ENCODE measurements around the gene SLC26A9. TPM values are rescaled to one million over a fixed set of nuclear protein-coding genes. Genes with fewer than 3 reads are reported as not detected.

The SLC26A9 gene
- polyA plus RNA-seq, 1 of the 3 experiments (the other 2 are of a cell fraction) = not detected

- H3K36me3 ChIP-seq (replicated peaks in 1 of 2; ENCODE audit: control insufficient read depth in 1 of 2, insufficient read depth in 2 of 2, low read length in 1 of 2) = no peaks in the 10 kb centered on the region
- H3K4me2 ChIP-seq = no peak overlapping the region
- ChIA-PET CTCF (interaction anchor here (0.8 to 22.3 kb wide), 4 partner anchors 15 to 44 kb away, joined by 3 to 197 read pairs (median 4); no protein-coding TSS in a partner anchor), POLR2A (no interaction called here)
- H2AFZ ChIP-seq (ENCODE audit: low read depth) = no peak overlapping the region
- no peaks in the 10 kb centered on the region for H3F3A ChIP-seq (replicated peaks; ENCODE audit: insufficient read depth)
- 10% methylated on average over 2 of the region's 6 CpGs for WGBS (ENCODE audit: low lambda C conversion rate)
- H4K20me1 ChIP-seq (ENCODE audit: insufficient read depth) = no peaks in the 10 kb centered on the region
- no peaks in the 10 kb centered on the region for H3K9me3 ChIP-seq
- TF ChIP-seq RCOR1 (IDR thresholded peaks at IDR 0.05; ENCODE audit: low read length) (no peak), CHD2 (IDR thresholded peaks at IDR 0.05; ENCODE audit: low read length, partially characterized antibody) (no peak), ZBTB33 (IDR thresholded peaks at IDR 0.05; ENCODE audit: borderline replicate concordance, low read depth) (no peak), YY1 (IDR thresholded peaks at IDR 0.05; ENCODE audit: low read depth) (no peak), TEAD4 (IDR thresholded peaks at IDR 0.05; ENCODE audit: borderline replicate concordance, insufficient read depth) (no peak), POLR2AphosphoS5 (IDR thresholded peaks at IDR 0.05; ENCODE audit: low read depth, low read length) (no peak)
- H3K27me3 ChIP-seq (ENCODE audit: insufficient read depth) = peaks cover 21% of the 10 kb centered on the region; the same call in 1 of the 2 replicates
- no peak for DNase-seq
- H3K9me2 ChIP-seq = no peaks in the 10 kb centered on the region
- no peak overlapping the region for H3K9ac ChIP-seq
- H3K27ac ChIP-seq (ENCODE audit: low read depth in 2 of 2, low read length in 1 of 2) = no peak overlapping the region
- H3K4me3 ChIP-seq (ENCODE audit: low read depth in 2 of 2, low read length in 1 of 2) = no peak overlapping the region
- H3K79me2 ChIP-seq (ENCODE audit: insufficient read depth) = no peaks in the 10 kb centered on the region
- no peaks in the 10 kb centered on the region for H3K4me1 ChIP-seq (ENCODE audit: control insufficient read depth in 1 of 2, insufficient read depth in 2 of 2, low read depth in 1 of 2, low read length in 1 of 2)
These were observed 19.6 kb upstream of the SLC26A9 start for GRCh38 chr1:205962821-205963221.

DNA sequence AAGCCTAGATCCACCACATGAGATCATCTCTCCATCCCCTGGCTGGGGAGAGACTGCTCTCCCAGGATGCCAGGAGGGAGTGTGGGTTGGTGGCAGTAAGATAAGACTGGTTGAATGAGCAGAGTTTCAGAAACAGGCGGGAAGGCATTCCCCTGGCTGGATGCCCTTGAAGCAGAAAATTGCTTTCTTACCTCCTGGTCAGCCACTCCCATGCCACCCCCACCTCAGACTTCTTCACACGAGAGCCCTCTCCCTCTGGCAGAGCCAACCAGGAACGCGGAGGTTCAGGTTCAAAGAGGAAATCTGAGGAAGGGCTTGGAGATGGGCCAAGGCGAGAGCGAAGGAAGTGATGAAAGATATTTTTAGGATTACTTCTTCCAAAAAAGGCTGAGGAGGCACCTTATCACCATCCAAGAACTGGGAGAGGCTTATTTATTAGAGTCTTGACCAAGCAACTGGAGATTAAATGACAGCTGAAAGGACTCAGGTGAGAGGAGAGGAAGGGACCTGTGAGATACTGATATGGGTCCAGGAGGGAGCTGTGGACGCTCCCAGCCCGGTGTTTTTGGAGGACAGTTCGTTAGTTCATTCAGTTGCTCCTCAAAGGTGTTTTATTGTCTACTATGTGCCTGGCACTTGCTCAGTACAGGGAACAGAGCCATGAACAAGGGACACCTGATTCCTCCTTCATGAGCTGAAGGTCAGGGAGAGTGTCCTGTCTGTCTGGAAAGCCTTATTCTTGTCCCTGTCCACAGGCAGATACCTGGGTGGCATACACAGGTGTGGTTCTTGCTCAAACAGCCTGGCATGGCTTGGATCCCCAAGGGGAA lies 18.9 kb upstream of the SLC26A9 start:
- no peak overlapping the region for H3K27ac ChIP-seq (ENCODE audit: low read depth in 2 of 2, low read length in 1 of 2)
- no peak overlapping the region for H2AFZ ChIP-seq (ENCODE audit: low read depth)

More for the DNA sequence above, 18.9 kb upstream of the SLC26A9 start:
- ChIA-PET CTCF (interaction anchor here (0.9 to 22.3 kb wide), 5 partner anchors 9 to 43 kb away, joined by 3 to 197 read pairs (median 4); no protein-coding TSS in a partner anchor), POLR2A (no interaction called here)
- no peak overlapping the region for H3K4me2 ChIP-seq
- H3K9ac ChIP-seq = no peak overlapping the region
- no peaks in the 10 kb centered on the region for H3K79me2 ChIP-seq (ENCODE audit: insufficient read depth)
- 75% methylated on average over 8 of the region's 9 CpGs for WGBS (ENCODE audit: low lambda C conversion rate)
- H4K20me1 ChIP-seq (ENCODE audit: insufficient read depth) = no peaks in the 10 kb centered on the region
- H3K4me3 ChIP-seq (ENCODE audit: low read depth in 2 of 2, low read length in 1 of 2) = no peak overlapping the region
- H3K4me1 ChIP-seq (ENCODE audit: control insufficient read depth in 1 of 2, insufficient read depth in 2 of 2, low read depth in 1 of 2, low read length in 1 of 2) = no peaks in the 10 kb centered on the region
- H3K36me3 ChIP-seq (replicated peaks in 1 of 2; ENCODE audit: control insufficient read depth in 1 of 2, insufficient read depth in 2 of 2, low read length in 1 of 2) = no peaks in the 10 kb centered on the region
- H3K9me2 ChIP-seq = no peaks in the 10 kb centered on the region
- H3K9me3 ChIP-seq = no peaks in the 10 kb centered on the region
- DNase-seq = no peak
- no peaks in the 10 kb centered on the region for H3F3A ChIP-seq (replicated peaks; ENCODE audit: insufficient read depth)
- H3K27me3 ChIP-seq (ENCODE audit: insufficient read depth) = peaks cover 24% of the 10 kb centered on the region; the same call in 1 of the 2 replicates
- no peak for TF ChIP-seq ZBTB33 (IDR thresholded peaks at IDR 0.05; ENCODE audit: borderline replicate concordance, low read depth)
- TF ChIP-seq FOXJ3 (CRISPR knock-in tag; IDR thresholded peaks at IDR 0.05) = no peak
- TF ChIP-seq RFX5 (IDR thresholded peaks at IDR 0.05; ENCODE audit: low read length) = no peak
- no peak for TF ChIP-seq CHD2 (IDR thresholded peaks at IDR 0.05; ENCODE audit: low read length, partially characterized antibody)
- TF ChIP-seq POLR2AphosphoS5 (IDR thresholded peaks at IDR 0.05; ENCODE audit: low read depth, low read length) = no peak
- TF ChIP-seq CTCF (IDR thresholded peaks at IDR 0.05) = no peak
- TF ChIP-seq SMC3 (IDR thresholded peaks at IDR 0.05; ENCODE audit: low read depth, low read length) = no peak
- TF ChIP-seq FOXM1 (IDR thresholded peaks at IDR 0.05; ENCODE audit: low read depth) = no peak
- no peak for TF ChIP-seq FOSL2 (IDR thresholded peaks at IDR 0.05; ENCODE audit: borderline replicate concordance, low read depth)
- no peak for TF ChIP-seq EP300 (IDR thresholded peaks at IDR 0.05; ENCODE audit: borderline replicate concordance in 1 of 2, low read depth in 1 of 2, low read length in 1 of 2)
- TF ChIP-seq NFIC (IDR thresholded peaks at IDR 0.05; ENCODE audit: borderline replicate concordance) = no peak
- TF ChIP-seq MEF2A (IDR thresholded peaks at IDR 0.05; ENCODE audit: borderline replicate concordance, low read depth) = no peak
- TF ChIP-seq NRF1 (IDR thresholded peaks at IDR 0.05; ENCODE audit: low read depth, low read length) = no peak
- TF ChIP-seq YY1 (IDR thresholded peaks at IDR 0.05; ENCODE audit: low read depth) = no peak
- no peak for TF ChIP-seq RXRA (IDR thresholded peaks at IDR 0.05; ENCODE audit: borderline replicate concordance, low read depth)
- TF ChIP-seq, protein P1, sequence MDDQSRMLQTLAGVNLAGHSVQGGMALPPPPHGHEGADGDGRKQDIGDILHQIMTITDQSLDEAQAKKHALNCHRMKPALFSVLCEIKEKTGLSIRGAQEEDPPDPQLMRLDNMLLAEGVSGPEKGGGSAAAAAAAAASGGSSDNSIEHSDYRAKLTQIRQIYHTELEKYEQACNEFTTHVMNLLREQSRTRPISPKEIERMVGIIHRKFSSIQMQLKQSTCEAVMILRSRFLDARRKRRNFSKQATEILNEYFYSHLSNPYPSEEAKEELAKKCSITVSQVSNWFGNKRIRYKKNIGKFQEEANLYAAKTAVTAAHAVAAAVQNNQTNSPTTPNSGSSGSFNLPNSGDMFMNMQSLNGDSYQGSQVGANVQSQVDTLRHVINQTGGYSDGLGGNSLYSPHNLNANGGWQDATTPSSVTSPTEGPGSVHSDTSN (IDR thresholded peaks at IDR 0.05) = no peak
